ENCODE data around the gene CLRN3.

DNA sequence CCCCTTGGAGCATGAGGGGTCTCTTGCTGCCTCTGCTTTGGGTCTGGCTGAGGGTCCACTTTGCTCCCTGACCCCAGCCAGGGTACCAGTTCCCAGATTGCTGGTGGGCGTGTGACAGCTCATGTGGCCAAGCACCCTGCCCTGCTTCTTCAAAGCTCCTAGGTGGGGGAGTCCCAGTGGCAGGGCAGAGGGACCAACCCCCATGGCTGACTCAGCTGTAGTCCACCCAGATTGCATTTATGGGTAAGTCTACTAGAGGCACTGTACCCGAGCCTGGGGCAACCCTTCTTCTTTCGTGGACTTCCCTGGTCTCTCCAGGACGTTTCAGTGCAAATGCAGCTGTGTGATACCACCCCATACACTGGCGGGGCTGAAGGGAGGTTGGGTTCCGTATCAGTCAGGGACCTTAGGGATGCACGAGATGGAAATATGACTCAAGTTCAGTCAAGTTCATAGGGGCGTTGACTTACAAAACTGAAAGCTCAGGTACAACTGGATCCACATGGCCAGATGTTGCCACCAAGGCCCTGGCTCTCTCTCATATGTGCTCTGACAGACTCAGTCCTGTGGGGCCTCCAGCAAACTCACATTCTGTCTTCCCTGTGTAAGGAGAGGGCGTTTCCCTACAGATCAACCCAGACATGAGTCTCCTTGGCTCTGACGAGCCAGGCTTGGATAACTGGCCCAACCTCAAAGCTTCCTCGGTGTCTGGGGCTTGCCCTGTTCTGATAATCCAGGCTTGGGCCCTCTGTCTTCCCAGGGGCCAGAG is 27.7 kb upstream of the CLRN3 start:
- TF ChIP-seq, protein P1, sequence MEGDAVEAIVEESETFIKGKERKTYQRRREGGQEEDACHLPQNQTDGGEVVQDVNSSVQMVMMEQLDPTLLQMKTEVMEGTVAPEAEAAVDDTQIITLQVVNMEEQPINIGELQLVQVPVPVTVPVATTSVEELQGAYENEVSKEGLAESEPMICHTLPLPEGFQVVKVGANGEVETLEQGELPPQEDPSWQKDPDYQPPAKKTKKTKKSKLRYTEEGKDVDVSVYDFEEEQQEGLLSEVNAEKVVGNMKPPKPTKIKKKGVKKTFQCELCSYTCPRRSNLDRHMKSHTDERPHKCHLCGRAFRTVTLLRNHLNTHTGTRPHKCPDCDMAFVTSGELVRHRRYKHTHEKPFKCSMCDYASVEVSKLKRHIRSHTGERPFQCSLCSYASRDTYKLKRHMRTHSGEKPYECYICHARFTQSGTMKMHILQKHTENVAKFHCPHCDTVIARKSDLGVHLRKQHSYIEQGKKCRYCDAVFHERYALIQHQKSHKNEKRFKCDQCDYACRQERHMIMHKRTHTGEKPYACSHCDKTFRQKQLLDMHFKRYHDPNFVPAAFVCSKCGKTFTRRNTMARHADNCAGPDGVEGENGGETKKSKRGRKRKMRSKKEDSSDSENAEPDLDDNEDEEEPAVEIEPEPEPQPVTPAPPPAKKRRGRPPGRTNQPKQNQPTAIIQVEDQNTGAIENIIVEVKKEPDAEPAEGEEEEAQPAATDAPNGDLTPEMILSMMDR (IDR thresholded peaks at IDR 0.05): no peak
- no peak for TF ChIP-seq POLR2A (IDR thresholded peaks at IDR 0.05)
